Skeletal muscle satellite cell (primary cell): ENCODE measurements around the gene DUSP22.

Source experiments
- H3K27me3 ChIP-seq: 2 replicates; pipeline ENCODE4 v1.7.0; 2013; ENCODE audit warnings: low read length; ENCODE audit not compliant: control insufficient read depth, insufficient read depth
- H3K36me3 ChIP-seq: 2 replicates; pipeline ENCODE4 v1.7.0; 2013; ENCODE audit warnings: mild to moderate bottlenecking, control low read depth, low read length; ENCODE audit not compliant: insufficient read depth
- H3K4me1 ChIP-seq: 2 replicates; pipeline ENCODE4 v1.7.0; 2013; ENCODE audit warnings: low read length; ENCODE audit not compliant: control insufficient read depth, insufficient read depth
- H3K4me2 ChIP-seq: 2 replicates; pipeline ENCODE4 v1.7.0; 2013; ENCODE audit warnings: mild to moderate bottlenecking, low read length
- H3K4me3 ChIP-seq: 2 replicates; pipeline ENCODE4 v1.7.0; 2013; ENCODE audit warnings: low read length
- H3K9ac ChIP-seq: 2 replicates; pipeline ENCODE4 v1.7.0; 2013; ENCODE audit warnings: mild to moderate bottlenecking, low read depth, low read length, moderate library complexity
- H3K9me3 ChIP-seq: replicated peaks from 2 replicates; pipeline ENCODE4 v1.7.0; 2013; ENCODE audit warnings: mild to moderate bottlenecking, control low read depth, low read length

The DUSP22 gene

DNA sequence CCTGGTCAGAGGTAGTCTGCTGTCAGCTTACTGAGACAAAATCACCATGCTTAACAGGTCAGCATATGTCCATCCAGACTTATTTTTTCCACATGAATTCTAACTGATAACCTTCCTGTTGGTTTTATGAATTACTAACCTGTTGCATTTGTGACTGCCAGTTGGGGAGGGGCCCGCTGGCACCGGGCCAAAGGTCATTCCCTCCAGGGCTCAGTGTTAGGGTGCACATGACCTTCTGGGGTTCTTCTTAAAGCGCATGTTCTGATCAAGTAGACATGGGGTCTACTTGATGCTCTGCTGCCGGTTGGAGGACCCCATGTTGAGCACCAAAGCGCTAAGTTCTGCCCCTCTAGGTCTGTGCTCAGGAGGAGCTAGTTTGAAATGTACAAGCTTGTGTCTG, 15.6 kb downstream of the DUSP22 start:
- Histone ChIP-seq H3K4me3 (no peak overlapping the region), H3K9me3 (no peaks in the 10 kb centered on the region), H3K9ac (no peak overlapping the region), H3K4me2 (no peak overlapping the region), H3K36me3 (no peaks in the 10 kb centered on the region), H3K27me3 (no peaks in the 10 kb centered on the region), H3K4me1 (no peaks in the 10 kb centered on the region)

DNA sequence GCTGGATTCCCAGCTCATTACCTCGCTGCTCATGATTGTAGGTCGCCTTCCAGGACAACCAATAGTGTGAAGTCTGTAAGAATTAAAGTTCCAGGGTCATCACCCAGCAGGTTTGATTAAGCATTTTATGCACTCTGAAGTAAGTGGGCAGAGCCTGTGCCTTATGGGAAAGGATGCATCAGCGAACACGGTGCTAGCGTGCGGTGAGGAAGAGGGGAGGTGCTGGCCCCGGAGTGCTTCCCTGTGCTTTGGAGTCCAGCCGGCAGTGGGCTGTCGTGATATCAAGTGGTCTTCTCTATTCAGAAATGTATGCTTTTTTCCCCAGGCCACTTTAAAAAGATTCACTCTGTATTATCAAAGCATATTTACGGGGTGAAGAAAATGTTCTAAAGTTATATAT, 16.0 kb downstream of the DUSP22 start:
- H3K27me3 ChIP-seq: no peaks in the 10 kb centered on the region
- H3K9me3 ChIP-seq: no peaks in the 10 kb centered on the region
- no peaks in the 10 kb centered on the region for H3K4me1 ChIP-seq
- no peak overlapping the region for H3K4me2 ChIP-seq
- H3K4me3 ChIP-seq: no peak overlapping the region
- no peaks in the 10 kb centered on the region for H3K36me3 ChIP-seq
- H3K9ac ChIP-seq: no peak overlapping the region

GRCh38 chr6:308768-309167, 16.5 kb downstream of the DUSP22 start:
- Histone ChIP-seq H3K4me3 (no peak overlapping the region), H3K4me2 (no peak overlapping the region), H3K27me3 (no peaks in the 10 kb centered on the region), H3K9me3 (no peaks in the 10 kb centered on the region), H3K9ac (no peak overlapping the region), H3K36me3 (no peaks in the 10 kb centered on the region), H3K4me1 (no peaks in the 10 kb centered on the region)

DNA sequence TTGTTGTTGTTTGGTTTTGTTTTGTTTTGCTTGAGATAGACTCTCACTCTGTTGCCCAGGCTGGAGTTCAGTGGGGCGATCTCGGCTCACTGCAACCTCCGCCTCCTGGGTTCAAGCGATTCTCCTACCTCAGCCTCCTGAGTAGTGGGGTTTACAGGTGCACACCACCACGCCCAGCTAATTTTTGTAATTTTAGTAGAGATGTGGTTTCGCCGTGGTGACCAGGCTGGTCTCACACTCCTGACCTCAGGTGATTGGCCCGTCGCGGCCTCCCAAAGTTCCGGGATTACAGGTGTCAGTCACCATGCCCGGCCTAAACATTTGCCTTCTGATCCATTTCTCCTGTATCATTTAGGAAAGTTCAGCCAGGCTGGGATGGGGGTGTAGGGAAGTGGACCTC, 17.7 kb downstream of the DUSP22 start:
- H3K9ac ChIP-seq: no peak overlapping the region
- H3K9me3 ChIP-seq: no peaks in the 10 kb centered on the region
- H3K4me1 ChIP-seq: no peaks in the 10 kb centered on the region
- H3K36me3 ChIP-seq: no peaks in the 10 kb centered on the region
- no peak overlapping the region for H3K4me2 ChIP-seq
- H3K4me3 ChIP-seq: no peak overlapping the region
- no peaks in the 10 kb centered on the region for H3K27me3 ChIP-seq

GRCh38 chr6:310671-311070, 18.4 kb downstream of the DUSP22 start:
- no peak overlapping the region for H3K4me3 ChIP-seq
- no peaks in the 10 kb centered on the region for H3K27me3 ChIP-seq
- H3K4me1 ChIP-seq: no peaks in the 10 kb centered on the region
- no peaks in the 10 kb centered on the region for H3K9me3 ChIP-seq
- no peak overlapping the region for H3K4me2 ChIP-seq
- H3K9ac ChIP-seq: no peak overlapping the region
- no peaks in the 10 kb centered on the region for H3K36me3 ChIP-seq

DNA sequence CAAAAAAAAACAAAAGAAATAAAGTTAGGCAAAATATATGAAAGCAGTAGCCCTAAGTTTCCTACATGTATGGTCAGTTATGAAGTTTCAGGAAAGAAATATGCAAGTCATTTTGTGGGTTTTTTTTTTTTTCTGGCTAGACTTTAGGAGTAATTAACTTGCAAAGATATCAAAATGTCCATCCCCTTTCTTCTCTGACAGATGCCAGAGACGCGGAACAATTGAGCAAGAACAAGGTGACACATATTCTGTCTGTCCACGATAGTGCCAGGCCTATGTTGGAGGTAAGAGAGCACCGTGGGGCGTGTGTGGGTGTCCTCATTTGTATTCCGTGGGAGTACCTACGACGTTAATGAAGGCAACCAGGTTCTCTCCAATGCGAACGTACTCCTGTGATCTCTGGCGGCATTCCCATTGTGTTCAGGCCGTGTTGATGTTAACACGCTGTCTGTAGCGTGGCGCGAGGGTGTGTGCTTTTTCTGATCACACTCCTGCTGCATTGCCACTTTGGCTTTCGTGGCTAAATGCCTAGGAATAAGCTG, 19.5 kb downstream of the DUSP22 start:
- no peak overlapping the region for H3K4me3 ChIP-seq
- no peaks in the 10 kb centered on the region for H3K9me3 ChIP-seq
- no peaks in the 10 kb centered on the region for H3K36me3 ChIP-seq
- H3K27me3 ChIP-seq: no peaks in the 10 kb centered on the region
- H3K9ac ChIP-seq: no peak overlapping the region
- no peak overlapping the region for H3K4me2 ChIP-seq
- no peaks in the 10 kb centered on the region for H3K4me1 ChIP-seq

DNA sequence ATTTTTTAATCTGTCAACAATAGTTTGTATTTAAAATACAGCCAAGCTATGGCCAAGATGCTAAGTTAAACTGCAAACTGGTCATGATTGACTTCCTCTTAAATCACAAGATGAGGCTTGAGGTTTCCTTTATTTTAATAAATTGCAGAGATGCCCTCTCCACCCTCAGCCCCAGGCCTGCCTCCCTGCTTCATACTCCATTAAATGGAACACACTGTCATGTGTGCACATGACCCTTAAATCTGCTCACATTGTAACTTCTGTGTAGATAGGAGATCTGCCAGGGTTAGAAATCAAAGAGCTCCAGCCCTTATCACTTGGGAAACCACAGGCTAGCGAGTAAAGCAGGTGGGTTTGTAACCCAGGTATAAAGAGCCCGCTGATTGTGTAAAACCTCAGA, 20.8 kb downstream of the DUSP22 start:
- no peaks in the 10 kb centered on the region for H3K4me1 ChIP-seq
- H3K27me3 ChIP-seq: no peaks in the 10 kb centered on the region
- H3K36me3 ChIP-seq: no peaks in the 10 kb centered on the region
- no peak overlapping the region for H3K4me2 ChIP-seq
- H3K9me3 ChIP-seq: no peaks in the 10 kb centered on the region
- no peak overlapping the region for H3K9ac ChIP-seq
- no peak overlapping the region for H3K4me3 ChIP-seq

DNA sequence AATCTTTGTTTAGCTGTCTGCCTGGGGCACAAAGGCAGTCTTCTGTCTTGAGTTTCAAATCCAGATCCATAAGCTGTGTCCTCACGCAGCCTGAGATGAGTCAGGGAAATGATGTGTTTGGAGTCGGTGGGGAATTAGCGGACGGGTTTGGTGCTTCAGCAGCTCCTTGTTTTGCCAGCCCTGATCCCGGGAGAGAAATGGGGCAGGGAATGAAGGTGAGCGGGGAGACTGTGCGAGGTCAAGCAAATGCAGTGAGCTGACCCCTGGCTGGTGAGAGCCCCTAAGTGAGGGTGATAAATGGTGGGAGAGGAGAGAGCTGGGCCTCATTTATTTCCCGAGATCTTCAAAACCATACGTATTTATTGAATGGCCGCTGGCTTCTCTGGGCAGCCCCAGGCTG, 21.6 kb downstream of the DUSP22 start:
- Histone ChIP-seq H3K4me3 (no peak overlapping the region), H3K9ac (no peak overlapping the region), H3K9me3 (no peaks in the 10 kb centered on the region), H3K4me2 (no peak overlapping the region), H3K4me1 (no peaks in the 10 kb centered on the region), H3K27me3 (no peaks in the 10 kb centered on the region), H3K36me3 (no peaks in the 10 kb centered on the region)

- H3K27me3 ChIP-seq: no peaks in the 10 kb centered on the region
- no peaks in the 10 kb centered on the region for H3K4me1 ChIP-seq
- H3K36me3 ChIP-seq: no peaks in the 10 kb centered on the region
- no peak overlapping the region for H3K4me2 ChIP-seq
- peaks cover 2% of the 10 kb centered on the region for H3K9me3 ChIP-seq
- no peak overlapping the region for H3K9ac ChIP-seq
- H3K4me3 ChIP-seq: no peak overlapping the region
Observed at GRCh38 chr6:314377-314776, 22.1 kb downstream of the DUSP22 start.

- no peaks in the 10 kb centered on the region for H3K4me1 ChIP-seq
- H3K9me3 ChIP-seq: peaks cover 2% of the 10 kb centered on the region
- H3K36me3 ChIP-seq: no peaks in the 10 kb centered on the region
- H3K27me3 ChIP-seq: no peaks in the 10 kb centered on the region
- H3K9ac ChIP-seq: no peak overlapping the region
- no peak overlapping the region for H3K4me2 ChIP-seq
- H3K4me3 ChIP-seq: no peak overlapping the region
Observed at GRCh38 chr6:315226-315625, 22.9 kb downstream of the DUSP22 start.

GRCh38 chr6:315921-316752, 23.9 kb downstream of the DUSP22 start:
- Histone ChIP-seq H3K9me3 (peaks cover 2% of the 10 kb centered on the region), H3K4me1 (no peaks in the 10 kb centered on the region), H3K27me3 (no peaks in the 10 kb centered on the region), H3K4me3 (no peak overlapping the region), H3K9ac (no peak overlapping the region), H3K4me2 (no peak overlapping the region), H3K36me3 (no peaks in the 10 kb centered on the region)

GRCh38 chr6:316753-317038, 24.4 kb downstream of the DUSP22 start:
- H3K27me3 ChIP-seq: no peaks in the 10 kb centered on the region
- peaks cover 2% of the 10 kb centered on the region for H3K9me3 ChIP-seq
- no peaks in the 10 kb centered on the region for H3K4me1 ChIP-seq
- no peak overlapping the region for H3K4me2 ChIP-seq
- H3K9ac ChIP-seq: no peak overlapping the region
- H3K4me3 ChIP-seq: no peak overlapping the region
- no peaks in the 10 kb centered on the region for H3K36me3 ChIP-seq
